NCI-H2107 (cell line): ENCODE results near the gene HYAL3.
"Not testable (repeated sequence)": the region's sequence is repeated elsewhere in the genome, so short reads cannot be mapped to it uniquely, and the experiment has no call there.

Experiments
- DNase-seq: peaks from one replicate; lab custom pipeline; 2025; lab: John Stamatoyannopoulos, UW

The HYAL3 gene

DNA sequence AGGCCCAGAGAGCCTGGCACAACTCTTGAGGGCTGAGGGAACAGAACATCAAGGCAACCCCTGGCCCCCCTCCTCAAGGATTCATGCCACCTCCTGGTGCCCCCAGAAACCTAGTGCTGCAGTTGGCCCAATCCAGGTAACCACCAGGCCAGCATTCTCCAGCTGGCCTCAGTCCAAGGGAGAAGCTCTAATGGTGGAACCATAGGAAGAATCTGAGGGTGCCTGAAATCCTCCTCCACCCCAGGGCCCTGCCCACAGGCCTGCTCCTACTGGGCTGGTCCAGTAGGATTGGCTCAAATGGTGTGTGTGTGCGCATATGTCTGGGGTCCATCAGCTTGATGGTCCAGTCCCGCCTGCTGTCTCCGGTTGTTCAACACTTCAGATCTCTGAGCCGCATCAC lies 15.6 kb upstream of the HYAL3 start:
- no peak for DNase-seq

- DNase-seq = no peak
Observed at GRCh38 chr3:50314342-50314741, 15.1 kb upstream of the HYAL3 start.

- not testable (repeated sequence) for DNase-seq
Observed at GRCh38 chr3:50312041-50312440, 12.8 kb upstream of the HYAL3 start.

DNA sequence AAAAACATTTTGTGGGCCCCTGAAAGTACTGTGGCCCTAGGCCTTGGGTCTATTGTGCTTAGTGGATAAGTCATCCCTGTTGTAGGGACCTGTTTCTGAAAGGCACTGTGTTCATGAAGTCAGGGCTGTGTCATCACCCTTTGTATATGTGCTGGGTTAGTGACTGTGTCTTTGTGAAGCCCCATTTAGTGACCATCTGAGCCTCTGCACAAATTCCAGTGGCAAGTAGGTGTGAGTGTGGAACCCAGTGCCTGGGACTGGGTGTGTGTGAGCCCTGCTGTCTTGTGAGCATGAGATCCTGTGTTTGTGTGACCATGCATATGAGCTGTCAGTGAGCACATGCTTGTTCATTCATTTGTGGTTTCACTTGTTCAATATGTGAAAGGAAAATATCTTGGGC lies 5.4 kb upstream of the HYAL3 start:
- DNase-seq = no peak

DNA sequence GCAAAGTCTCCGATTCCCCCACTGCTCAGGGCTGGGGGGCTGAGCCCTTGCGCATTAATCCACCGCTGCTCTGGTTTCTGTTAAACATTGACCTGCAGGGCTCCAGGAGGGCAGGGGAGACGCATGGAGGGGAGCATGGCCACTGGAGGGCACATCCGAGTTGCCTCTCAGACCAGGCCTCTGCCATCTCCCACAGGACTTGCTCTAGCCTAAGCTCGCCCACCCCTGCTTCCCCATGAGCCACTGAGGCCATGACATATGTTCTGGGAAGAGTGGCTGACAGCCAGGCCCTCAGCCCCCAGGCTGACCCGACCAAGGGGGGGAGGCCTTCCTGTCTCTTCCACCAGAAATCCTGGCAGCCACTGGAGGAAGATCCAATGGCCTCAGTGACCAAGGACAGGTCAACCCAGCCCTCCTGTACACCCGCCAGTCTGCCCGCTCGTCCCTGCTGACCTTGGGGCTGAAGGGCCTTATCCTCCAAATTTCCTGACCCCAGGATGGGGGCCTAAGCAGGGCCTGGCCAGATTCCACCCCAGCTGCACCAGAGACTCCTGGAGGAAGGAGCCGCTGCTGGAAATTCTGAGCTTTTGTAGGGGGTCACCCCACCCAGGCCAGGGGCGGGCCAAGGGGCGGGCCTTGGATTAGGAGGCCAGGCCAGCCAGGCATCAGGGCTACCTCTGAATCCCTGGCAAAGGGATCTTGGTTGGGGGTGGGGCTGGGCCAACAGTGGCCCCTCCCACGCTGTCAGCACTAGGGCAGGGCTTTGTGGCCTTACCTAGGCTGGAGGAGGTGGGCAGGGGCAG lies 4.0 kb upstream of the HYAL3 start, which contains the start of gene HYAL1:
HYAL1 (minus strand) TSS at position 562 of the 803 bp plus-strand sequence. CDS start 618 bp downstream, outside the sequence.
- no peak for DNase-seq

DNA sequence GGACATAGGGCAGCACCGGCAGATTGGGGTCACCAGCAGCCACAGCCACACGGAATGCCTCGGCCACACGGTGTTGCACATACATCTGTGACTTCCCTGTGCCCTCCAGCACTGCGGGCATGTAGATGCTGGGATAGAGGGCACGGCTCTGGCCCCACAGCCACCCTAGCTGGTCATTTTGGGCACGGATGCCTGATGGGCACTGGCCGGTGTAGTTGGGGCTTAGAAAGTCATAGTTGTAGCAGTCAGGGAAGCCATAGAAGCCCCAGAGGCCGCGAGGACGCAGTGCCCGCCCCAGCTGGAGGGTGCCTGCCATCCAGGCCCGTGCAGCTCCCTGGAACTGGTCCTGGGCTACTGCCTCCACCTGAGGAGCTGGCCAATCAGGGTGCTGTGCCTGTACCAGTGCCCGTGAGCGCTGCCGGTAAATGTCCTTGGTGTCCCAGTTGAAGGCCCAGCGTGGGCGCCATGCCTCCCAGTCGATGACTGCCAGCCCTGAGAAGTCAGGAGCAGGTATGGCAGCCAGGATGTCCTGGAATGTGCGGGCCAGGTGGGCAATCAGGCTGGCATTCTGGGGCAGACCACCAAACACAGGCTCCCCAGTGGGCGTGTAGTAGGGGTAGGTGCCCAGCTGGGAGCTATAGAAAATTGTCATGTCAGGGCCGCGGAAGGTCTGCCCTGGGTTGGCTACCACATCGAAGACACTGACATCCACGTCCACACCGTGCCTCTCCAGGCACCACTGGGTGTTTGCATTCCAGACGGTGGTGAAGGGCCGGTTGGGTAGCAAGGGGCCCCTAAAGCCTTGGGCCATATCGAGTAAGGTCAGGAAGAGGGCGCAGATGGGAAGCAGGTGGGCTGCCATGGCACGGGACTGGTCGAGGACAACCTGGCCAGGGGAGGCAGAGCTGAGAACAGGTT lies 3.1 kb upstream of the HYAL3 start:
- no peak for DNase-seq

DNA sequence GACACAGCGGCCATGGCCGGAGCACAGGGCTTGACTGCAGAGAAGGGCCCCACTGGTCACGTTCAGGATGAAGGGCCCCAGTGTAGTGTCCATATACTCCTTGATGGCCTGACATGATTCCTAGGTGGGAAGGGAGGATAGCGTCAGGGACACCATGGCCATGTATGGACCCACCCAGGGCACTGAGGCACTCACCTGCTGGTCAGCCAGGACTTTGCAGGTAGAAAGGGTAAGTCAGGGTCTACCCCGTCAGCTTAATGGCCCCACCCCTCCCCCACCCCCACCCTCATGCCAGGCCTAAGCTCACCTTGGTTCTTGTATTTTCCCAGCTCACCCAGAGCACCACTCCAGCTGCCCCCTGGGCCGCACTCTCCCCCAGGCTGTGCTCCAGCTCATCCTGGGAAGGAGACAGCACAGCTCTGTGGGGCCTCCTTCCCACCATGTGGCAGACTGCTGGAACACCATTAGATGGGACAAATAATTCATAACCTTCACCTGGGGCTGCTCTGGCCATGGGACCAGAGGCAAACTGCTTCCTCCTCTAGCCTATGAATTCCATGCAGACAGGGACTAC lies 1.6 kb upstream of the HYAL3 start:
- DNase-seq = no peak

GRCh38 chr3:50299929-50300680 lies 900 bp upstream of the HYAL3 start:
- no peak for DNase-seq

DNA sequence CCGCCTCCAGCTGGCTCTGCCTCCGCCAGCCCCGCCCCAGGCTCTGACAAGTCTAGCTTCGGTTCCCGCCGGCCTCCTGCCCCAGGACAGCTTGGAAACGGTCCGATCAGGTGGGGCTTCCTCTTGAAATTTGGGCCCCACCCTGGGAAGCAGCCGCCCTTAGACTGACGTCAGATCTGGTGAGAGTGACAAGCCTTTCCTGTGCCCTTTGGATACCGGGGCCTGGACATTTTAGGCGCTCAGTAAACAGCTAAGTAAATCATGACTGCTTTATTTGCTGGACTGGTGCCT lies 378 bp upstream of the HYAL3 start:
- DNase-seq = no peak

DNA sequence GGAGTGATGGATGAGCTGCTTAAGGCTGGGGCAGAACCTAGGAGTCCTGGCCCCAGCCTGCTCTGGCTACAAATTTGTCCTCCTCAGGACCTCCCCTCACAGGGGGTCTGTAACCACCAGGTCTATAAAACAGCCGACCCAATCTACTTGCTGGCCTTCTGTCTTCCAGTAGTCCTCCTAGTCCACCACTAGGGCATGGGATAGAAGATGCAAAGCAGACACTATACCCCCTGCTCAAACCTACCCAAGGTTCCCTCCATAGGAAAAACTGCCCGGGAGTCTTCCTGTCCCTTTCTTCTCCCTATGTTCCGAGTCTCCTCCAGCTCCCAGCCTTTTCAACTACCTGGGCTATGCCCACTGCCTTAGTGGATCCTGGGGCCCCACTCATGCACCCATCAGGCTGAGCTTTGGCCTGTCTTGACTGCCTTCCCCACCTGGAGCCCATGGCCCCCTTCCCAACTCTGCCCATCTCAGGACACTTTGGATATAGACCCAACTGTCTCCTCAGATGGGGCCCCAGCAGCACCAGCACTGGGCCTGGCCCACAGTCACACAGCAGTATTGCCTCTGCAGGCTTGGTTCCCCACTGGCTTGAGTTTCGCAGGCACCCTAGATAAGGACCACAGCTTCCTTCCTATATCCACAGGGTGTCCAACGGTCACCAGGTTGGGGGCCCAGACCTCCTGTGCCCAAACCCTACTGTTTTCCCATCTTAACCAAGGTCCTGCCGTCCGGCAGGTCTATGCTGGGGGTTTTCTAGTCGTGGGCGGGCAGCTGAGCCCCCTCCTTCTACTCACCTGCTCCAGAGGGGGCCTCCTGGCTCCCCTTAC lies 1.1 kb downstream of the HYAL3 start:
- DNase-seq = no peak

DNA sequence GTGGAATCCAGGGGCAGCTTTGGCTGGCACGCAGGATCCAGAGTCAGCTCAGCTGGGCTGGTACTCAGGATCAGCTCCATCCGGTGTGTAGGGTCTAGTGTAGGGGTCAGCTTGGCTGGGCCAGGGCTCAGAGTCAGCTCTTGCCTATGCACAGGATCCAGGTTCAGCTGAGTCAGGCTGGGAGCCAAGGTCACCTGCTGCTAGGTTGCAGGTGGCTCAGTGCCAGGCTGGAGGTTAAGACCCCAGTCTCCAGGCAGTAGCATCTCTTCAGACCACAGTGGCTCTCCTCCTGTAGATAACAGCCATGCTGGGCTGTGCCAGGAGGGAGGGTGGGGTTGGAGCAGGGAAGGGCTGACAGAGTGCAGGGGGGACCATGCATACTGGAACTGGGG lies 1.8 kb downstream of the HYAL3 start:
- no peak for DNase-seq

DNA sequence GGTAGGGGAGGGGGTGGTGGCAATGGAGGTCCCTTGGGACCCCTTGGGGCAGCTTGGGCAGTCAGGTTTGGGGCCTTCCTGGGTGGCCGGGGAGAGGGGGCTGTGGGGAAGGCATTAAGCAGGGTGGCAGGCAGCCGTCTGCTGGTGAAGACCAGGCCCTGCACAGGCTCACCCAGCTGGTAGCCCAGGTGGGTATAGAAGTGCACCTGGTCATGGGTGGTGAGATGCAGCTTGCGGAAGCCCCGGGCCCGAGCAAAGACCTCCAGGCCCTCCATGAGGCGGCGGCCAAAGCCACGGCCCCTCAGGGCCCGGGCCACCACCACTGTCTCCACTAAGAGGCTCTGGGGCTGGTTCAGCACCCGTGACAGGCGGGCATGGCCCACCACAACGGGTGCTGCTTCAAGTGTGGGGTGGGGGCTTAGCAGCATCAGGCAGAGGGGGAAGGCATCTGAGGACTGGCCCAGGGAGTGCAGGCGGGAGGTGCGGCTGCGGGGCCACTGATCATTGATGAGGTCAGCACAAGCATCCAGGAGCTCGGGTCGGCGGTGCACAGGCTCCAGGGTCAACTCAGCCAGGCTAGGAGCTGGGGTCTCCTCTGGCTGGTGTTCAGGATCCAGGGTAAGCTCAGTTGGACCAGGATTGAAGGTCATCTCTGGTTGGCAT lies 2.4 kb downstream of the HYAL3 start:
- no peak for DNase-seq

DNA sequence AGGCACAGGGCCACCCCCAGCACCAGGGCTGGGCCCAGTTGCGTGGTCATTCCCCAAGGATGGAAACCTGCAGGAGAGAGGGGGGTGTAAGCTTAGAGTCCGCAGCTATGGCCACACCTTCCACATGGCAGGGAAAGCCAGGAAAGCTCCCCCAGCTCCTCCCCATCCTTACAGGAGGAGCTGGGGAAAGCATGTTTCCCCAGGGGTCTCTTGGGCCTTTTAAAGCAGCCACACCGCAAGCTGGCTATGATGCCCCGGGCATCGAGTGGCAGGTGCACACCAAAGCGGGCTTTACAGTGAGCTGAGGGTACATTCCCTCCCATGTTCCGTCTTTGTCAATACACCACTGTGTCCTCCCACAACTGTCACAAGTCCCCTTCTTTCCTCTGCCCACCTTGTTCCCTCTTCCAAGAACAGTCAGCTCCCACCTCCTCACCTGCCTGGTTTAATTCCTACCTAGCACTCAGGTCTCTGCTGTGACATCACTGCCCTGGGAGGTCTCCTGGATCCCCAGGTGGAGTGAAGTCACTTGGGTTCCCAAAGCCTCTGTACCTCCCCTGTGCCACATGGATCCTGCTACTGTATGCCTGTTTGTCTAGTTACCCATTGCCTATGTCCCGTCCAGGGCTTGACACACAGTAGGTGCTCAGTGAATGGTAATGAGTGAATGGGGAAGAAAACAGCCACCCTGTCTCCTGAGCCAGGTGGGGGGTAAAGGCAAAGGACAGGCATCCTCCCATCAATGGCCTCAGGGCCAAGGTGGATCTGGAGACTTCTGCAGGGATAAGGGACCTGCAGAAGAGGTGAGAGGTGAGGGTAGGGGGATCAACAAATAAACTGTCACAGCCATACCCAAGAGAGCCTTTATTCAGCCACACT lies 3.4 kb downstream of the HYAL3 start:
- DNase-seq = no peak

GRCh38 chr3:50294492-50295403 lies 4.5 kb downstream of the HYAL3 start:
- DNase-seq = no peak

DNA sequence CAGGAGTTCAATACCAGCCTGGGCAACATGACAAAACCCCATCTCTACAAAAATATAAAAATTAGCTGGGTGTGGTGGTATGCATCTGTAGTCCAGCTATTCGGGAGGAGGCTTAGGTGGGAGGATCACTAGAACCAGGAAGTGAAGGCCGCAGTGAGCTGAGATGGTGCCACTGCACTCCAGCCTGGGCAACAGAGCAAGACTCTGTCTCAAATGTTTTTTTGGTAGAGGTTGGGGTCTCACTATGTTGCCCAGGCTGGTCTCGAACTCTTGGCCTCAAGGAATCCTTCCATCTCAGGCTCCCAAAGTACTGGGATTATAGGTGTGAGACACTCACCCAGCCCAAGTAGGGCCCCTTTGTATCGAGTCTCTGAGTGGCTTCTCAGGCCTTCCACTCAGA lies 5.1 kb downstream of the HYAL3 start:
- no peak for DNase-seq

DNA sequence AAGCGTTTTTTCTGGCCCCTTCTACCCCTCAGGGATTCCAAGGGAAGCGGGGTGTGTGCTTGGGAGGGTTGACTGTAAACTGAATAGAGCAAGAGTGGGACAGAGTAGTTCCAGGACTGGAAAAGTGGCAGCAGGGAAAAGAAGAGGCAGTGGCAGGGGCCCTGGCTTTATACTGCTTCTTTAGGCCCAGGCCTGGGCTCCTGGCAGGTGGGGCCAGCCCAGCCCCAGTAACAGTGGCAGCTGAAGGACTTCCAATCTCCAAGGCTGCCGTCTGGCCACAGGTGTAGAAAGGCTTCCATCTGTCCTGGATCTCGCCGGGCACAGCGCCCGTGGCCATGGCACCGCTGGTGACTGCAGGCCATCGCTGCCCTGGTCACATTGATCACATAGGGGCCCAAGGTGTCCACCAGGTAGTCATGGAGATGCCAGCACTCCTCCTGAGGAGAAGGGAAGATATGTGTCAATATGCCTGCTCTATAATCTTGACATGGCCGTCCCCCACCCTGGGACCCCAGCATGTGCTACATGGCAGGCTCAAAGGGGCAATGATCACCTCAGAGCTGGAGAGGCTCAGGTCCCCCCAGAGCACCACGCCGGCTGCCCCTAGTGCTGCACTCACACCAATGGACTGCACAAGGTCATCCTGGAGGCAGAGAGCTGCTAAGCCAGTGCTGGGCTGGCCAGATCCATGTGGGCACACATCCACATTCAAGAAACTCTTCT lies 6.0 kb downstream of the HYAL3 start:
- DNase-seq = no peak

DNA sequence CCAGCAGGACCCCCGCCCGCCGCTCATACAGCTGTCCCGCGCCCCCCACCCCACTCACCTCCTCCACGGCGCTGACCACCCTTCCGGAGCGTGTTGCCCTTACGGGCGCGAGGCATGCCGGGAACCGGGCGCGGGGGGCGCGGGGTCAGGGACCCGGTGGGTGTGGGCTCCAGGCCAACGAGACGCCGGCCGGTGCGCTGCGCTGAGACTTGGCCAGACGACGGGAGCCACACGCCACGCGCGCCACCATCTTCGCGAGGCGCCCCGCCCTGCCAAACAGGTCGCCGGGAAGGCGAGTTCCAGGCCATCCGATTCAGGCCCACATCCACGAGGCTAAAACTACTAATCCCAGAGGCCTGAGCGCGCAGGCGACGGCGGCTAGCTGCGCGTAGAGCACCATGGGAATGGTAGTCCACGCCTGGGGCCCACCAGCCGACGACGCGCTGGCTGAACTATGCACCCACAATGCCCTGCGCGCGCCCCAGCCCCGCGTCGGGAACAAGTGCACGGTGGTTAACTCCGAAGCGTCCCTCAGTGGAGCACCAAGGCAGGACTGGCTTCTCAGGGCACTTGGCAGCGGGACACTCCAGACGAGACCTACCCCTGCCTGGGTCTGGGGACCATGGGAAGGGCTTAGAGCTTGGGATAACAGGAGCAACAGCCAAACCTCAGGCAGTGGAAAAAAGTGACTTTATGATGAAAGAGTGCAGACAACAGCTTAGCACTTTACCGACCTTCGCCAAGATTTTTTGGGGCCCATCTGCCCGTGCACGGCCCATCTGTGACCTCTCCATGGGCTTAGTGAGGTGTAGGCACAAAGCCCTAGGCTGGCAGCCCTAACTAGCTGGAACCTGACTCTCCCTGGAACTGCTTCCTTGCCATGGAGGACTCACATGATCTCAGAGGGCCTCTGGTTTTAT lies 6.8 kb downstream of the HYAL3 start, which contains the start of gene IFRD2:
IFRD2 (minus strand) TSS at position 271 of the 920 bp plus-strand sequence; CDS start at position 116, 155 bp downstream.
- DNase-seq = peak; percentile 85
